Measurements from ENCODE around the gene KIF18B. TPM values are rescaled to one million over a fixed set of nuclear protein-coding genes. Genes with fewer than 3 reads are reported as not detected.

KIF18B gene
- total RNA-seq, 3 donors from 2014 or later (not counting 1 experiment from before 2014, with no cell fraction given) = 0.53 to 1.3 (median 1.1) TPM

DNA sequence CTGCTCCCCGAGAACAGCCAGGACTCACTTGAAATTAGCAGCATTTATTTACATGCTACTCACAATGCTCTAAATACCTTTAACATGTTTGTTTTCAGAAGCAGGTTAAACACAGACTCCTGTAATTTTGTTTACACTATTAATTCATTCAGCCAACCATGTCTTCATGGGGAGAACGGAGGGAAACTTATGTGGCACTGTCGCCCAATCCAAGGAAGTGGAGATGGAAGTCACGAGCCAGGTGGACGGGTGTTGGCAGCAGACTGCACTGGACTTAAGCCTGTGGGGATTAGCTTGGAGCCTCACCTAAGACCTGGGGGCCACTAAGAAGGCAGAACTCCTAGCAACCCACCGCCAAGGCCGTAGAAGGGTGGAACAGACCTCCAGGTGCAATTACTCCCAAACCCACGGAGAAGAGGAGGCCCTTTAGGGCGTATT is 23.4 kb downstream of the KIF18B start:
- Mint-ChIP-seq H3K27me3 (ENCODE audit: low read depth in 2 of 2) (peaks cover 0 to 9% of the 10 kb centered on the region in 2 donors), H3K36me3 (no peaks in the 10 kb centered on the region), H3K9me3 (no peaks in the 10 kb centered on the region), H3K27ac (no peak overlapping the region), H3K4me3 (no peak overlapping the region), H3K4me1 (peaks cover 4 to 5% of the 10 kb centered on the region in 2 donors)
- Histone ChIP-seq H3K27me3 (ENCODE audit: control insufficient read depth, insufficient read depth, low read length) (peaks cover 5% of the 10 kb centered on the region), H3K9me3 (ENCODE audit: control insufficient read depth, insufficient read depth, low read length) (no peaks in the 10 kb centered on the region), H3K36me3 (ENCODE audit: control insufficient read depth, insufficient read depth, low read length) (no peaks in the 10 kb centered on the region), H3K4me3 (ENCODE audit: low read length) (no peak overlapping the region), H3K27ac (ENCODE audit: low read length) (no peak overlapping the region), H3K4me1 (ENCODE audit: control insufficient read depth, insufficient read depth, low read length) (peaks cover 4% of the 10 kb centered on the region)
- TF ChIP-seq, protein P1, sequence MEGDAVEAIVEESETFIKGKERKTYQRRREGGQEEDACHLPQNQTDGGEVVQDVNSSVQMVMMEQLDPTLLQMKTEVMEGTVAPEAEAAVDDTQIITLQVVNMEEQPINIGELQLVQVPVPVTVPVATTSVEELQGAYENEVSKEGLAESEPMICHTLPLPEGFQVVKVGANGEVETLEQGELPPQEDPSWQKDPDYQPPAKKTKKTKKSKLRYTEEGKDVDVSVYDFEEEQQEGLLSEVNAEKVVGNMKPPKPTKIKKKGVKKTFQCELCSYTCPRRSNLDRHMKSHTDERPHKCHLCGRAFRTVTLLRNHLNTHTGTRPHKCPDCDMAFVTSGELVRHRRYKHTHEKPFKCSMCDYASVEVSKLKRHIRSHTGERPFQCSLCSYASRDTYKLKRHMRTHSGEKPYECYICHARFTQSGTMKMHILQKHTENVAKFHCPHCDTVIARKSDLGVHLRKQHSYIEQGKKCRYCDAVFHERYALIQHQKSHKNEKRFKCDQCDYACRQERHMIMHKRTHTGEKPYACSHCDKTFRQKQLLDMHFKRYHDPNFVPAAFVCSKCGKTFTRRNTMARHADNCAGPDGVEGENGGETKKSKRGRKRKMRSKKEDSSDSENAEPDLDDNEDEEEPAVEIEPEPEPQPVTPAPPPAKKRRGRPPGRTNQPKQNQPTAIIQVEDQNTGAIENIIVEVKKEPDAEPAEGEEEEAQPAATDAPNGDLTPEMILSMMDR (IDR thresholded peaks at IDR 0.05) = no peak
- 93% methylated on average over 9 of the region's 9 CpGs for WGBS (ENCODE audit: insufficient coverage)
- intact Hi-C loops (cut with micrococcal nuclease) = no loop called here
- no peak for DNase-seq
- no peak for ATAC-seq

DNA sequence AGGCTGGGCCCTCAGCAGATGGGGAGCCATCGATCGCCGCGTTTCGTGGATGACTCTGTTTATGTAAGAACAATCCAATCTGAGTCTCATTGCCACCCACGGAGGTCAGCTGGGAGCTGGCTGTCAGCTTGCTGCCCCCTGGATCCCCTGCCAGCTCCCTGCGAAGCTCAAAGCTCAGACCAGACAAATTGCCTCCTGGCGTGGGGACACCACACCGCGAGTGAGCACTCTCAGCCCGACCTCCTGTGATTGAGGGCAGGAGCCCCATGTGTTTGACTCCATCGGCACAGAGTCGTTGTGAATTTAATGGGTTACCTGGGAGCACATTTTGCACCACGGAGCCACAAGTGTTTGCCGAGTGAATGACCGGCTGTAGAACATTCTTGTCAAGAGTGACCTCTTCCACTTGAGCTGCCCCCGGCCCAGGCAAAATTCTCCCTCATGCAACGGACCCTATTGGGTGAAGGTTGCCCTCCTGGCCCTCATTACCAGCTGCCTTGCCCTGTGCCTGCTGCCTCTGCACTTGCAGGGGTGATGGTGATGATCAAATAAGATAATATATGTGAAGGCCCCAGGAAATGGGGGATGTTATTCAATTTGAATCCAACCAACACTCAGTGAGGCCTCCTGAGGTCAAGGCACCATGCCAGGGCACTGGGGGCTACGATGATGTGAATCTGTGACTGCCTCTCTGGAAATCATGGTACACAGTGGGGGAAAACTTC is 24.7 kb downstream of the KIF18B start:
- peaks cover 5% of the 10 kb centered on the region for H3K27me3 ChIP-seq (ENCODE audit: control insufficient read depth, insufficient read depth, low read length)
- peaks cover 4 to 5% of the 10 kb centered on the region in 2 donors for H3K4me1 Mint-ChIP-seq
- 84% methylated on average over 19 of the region's 19 CpGs for WGBS (ENCODE audit: insufficient coverage)
- no peaks in the 10 kb centered on the region for H3K9me3 Mint-ChIP-seq
- H3K27ac Mint-ChIP-seq = no peak overlapping the region
- no peak overlapping the region for H3K4me3 Mint-ChIP-seq
- H3K4me3 ChIP-seq (ENCODE audit: low read length) = no peak overlapping the region
- no peak for DNase-seq
- H3K27me3 Mint-ChIP-seq (ENCODE audit: low read depth in 2 of 2) = peaks cover 0 to 9% of the 10 kb centered on the region in 2 donors
- no peak overlapping the region for H3K27ac ChIP-seq (ENCODE audit: low read length)
- intact Hi-C loops (cut with micrococcal nuclease) = no loop called here
- peaks cover 4% of the 10 kb centered on the region for H3K4me1 ChIP-seq (ENCODE audit: control insufficient read depth, insufficient read depth, low read length)
- no peaks in the 10 kb centered on the region for H3K36me3 Mint-ChIP-seq
- H3K36me3 ChIP-seq (ENCODE audit: control insufficient read depth, insufficient read depth, low read length) = no peaks in the 10 kb centered on the region
- TF ChIP-seq, protein P1 (IDR thresholded peaks at IDR 0.05) = no peak
- no peaks in the 10 kb centered on the region for H3K9me3 ChIP-seq (ENCODE audit: control insufficient read depth, insufficient read depth, low read length)
- ATAC-seq = no peak

DNA sequence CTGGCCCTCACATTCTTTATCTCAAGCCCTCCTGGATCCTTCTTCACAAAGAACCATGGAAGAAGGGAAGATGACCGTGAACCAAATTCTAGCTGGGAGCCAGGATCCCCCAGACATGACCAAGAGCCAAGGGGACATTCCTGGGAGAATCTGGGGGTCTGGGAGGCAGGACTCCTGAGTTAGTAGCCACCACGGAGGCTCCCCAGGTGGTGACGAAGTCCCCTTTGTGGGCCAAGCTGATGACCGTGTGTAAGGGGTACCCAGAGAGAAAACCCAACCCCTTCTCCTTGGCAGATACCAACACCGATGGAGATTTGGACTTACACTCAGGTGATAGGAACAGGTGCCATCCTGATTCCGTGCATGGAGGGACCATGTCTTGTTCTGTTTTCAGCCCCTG is 25.4 kb downstream of the KIF18B start:
- Histone ChIP-seq H3K27me3 (ENCODE audit: control insufficient read depth, insufficient read depth, low read length) (peaks cover 5% of the 10 kb centered on the region), H3K36me3 (ENCODE audit: control insufficient read depth, insufficient read depth, low read length) (no peaks in the 10 kb centered on the region), H3K4me1 (ENCODE audit: control insufficient read depth, insufficient read depth, low read length) (peaks cover 4% of the 10 kb centered on the region), H3K4me3 (ENCODE audit: low read length) (no peak overlapping the region), H3K27ac (ENCODE audit: low read length) (no peak overlapping the region), H3K9me3 (ENCODE audit: control insufficient read depth, insufficient read depth, low read length) (no peaks in the 10 kb centered on the region)
- Mint-ChIP-seq H3K4me1 (peaks cover 4 to 5% of the 10 kb centered on the region in 2 donors), H3K27ac (no peak overlapping the region), H3K27me3 (ENCODE audit: low read depth in 2 of 2) (peaks cover 0 to 11% of the 10 kb centered on the region in 2 donors), H3K4me3 (no peak overlapping the region), H3K36me3 (no peaks in the 10 kb centered on the region), H3K9me3 (no peaks in the 10 kb centered on the region)
- no peak for DNase-seq
- ATAC-seq = no peak
- intact Hi-C loops (cut with micrococcal nuclease) = no loop called here
- TF ChIP-seq, protein P1 (IDR thresholded peaks at IDR 0.05) = no peak
- 91% methylated on average over 6 of the region's 6 CpGs for WGBS (ENCODE audit: insufficient coverage)

Data from natural killer cell (primary cell).